ENCODE results near the gene TIAM2.

GRCh38 chr6:155187994-155188706 lies 193.0 kb downstream of the TIAM2 start:
- TF ChIP-seq, protein P1, sequence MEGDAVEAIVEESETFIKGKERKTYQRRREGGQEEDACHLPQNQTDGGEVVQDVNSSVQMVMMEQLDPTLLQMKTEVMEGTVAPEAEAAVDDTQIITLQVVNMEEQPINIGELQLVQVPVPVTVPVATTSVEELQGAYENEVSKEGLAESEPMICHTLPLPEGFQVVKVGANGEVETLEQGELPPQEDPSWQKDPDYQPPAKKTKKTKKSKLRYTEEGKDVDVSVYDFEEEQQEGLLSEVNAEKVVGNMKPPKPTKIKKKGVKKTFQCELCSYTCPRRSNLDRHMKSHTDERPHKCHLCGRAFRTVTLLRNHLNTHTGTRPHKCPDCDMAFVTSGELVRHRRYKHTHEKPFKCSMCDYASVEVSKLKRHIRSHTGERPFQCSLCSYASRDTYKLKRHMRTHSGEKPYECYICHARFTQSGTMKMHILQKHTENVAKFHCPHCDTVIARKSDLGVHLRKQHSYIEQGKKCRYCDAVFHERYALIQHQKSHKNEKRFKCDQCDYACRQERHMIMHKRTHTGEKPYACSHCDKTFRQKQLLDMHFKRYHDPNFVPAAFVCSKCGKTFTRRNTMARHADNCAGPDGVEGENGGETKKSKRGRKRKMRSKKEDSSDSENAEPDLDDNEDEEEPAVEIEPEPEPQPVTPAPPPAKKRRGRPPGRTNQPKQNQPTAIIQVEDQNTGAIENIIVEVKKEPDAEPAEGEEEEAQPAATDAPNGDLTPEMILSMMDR (IDR thresholded peaks at IDR 0.05; ENCODE audit: borderline replicate concordance, extremely low read depth, low read length, poor library complexity, severe bottlenecking), result no peak
- no peak for TF ChIP-seq EZH2 (IDR thresholded peaks at IDR 0.05; ENCODE audit: borderline replicate concordance, low read depth, low read length, severe bottlenecking)

Measured in DND-41 (cell line).